Activated T-cell treated with anti-CD3 and anti-CD28 coated beads for 24 hours (primary cell): ENCODE results near the gene OSCP1.

ENCODE experiments used
- DNase-seq: peaks from one replicate; pipeline ENCODE4 v3.0.0-alpha.2; 2020; ENCODE audit warnings: low read depth

OSCP1 gene

DNA sequence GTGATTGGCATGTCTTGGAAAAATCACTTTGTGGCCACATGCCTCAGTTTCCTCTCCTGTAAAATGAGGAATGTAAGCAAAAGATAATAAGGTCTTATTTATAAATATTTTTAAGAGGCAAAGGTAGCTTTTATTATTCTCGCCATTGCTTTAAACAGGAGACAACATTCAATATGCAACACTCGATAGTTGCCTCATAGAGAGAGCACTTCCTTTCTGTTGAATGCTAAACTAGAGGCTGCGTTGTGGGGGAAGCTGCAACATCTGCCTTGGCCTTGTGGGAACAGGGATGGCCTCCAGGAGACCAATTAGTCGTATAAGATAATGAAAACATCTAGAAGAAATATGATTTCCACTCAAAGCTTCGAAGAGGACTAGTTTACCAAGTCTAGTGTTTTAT is 3.5 kb downstream of the OSCP1 start:
- DNase-seq: no peak

DNA sequence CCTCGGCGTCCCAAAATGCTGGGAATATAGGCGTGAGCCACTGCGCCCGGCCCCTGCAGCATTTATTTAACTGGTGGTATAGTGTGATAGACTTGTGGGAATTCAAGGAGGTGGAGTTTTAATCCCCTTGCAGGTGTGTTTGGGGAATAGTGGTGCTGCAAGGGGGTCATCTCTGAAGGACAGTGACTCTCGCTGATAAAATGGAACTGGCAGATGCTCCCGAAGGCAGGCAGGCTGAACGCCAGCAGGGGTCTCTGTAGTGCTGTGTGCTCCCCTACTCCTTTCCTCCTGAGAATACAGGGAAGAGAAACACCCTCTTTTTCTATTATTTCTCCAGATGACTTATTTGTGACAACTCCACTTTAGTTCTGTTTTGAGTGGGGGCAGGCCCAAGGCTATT is 4.0 kb downstream of the OSCP1 start:
- no peak for DNase-seq

DNA sequence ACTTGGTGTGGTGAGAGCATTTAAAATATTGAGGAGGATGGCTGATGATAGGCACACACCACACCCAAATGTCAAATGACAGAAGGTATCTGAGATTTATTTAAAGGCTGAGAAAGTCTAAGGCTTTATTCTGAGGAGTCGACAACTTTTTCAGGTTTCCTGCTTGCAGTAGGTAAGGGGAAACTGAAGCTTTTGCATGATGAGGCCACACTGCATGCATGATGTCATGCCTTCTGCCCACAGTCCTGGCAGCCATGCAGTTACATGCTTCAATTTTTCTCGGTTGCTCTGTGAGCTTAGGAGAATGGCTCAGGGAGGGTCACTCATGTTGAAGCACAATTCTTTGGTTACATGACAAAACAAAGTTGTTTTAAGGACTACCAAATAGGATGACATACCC is 7.0 kb downstream of the OSCP1 start:
- DNase-seq: no peak

DNA sequence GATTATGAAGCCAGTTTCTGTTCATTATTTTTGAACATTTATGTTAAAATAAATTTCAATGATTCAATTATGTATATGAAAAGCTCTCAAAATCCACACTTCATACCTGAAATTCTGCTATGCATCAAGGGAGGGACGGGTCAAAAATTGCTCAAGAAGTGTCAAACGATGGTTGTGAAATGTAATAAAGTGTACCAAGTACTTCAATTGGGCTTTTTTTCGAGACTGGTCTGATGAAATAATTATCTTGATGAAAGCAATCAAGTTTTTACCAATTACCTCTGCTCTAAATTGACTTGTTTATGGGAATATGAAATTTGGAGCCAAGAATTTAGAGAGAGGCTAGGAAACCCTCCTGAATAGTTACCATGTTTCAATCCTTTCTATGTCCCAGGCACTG is 7.9 kb downstream of the OSCP1 start:
- DNase-seq: no peak

DNA sequence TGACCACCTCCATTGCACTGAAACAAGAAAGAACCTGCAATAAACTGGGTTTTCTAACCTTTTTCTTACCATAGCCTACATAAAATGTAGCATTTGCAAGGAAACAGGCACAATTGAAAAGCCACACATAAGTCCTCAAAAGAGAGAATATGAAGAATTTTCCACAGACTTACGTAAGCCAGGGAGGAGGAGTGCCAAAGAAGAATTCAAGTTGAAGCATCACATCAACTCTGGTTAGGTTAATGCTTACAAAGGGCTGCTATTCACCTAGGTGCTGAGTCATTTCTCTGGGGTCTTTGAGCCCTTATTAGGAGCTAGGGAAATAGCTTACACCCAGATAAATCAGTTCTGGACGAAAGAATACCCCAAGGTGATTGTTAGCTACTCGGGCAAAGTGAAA is 9.6 kb downstream of the OSCP1 start:
- no peak for DNase-seq

DNA sequence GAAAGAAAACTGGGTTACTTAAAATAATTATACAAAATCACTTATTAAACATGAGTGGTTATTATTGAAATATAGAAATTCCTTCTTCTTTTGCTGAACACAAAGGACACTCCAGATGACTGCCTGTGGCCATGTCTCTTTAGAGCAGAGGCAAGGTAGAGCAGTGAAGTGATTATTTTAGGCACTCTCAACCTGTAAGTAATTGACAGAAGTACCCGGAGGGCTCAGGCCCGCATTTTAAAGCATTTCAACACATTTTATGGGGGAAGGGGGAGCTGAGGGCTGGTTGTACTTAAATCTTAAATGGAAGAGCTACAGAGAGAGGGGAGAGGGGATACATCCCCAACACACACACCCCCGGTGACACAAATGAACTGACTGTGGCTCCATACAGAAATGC is 10.2 kb downstream of the OSCP1 start:
- no peak for DNase-seq

DNA sequence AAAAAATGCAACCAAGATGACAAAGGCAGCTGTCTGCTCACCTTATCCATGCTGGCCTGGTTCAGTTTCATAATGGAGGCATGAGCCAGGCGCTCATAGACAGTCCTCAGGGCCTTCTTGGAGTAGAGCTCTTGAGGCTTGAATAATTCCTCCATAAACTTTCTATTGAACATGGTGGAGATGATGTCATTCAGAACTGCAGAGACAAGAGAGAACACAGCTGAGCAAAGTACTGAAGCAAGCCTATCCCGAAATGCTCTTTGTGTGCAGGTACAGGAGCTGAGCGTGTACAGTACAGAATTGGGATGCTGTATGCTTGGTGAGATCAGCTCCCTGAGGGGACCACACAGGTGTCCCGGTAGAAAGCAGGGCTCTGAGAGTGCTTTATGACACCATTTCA is 11.5 kb downstream of the OSCP1 start:
- DNase-seq: no peak

DNA sequence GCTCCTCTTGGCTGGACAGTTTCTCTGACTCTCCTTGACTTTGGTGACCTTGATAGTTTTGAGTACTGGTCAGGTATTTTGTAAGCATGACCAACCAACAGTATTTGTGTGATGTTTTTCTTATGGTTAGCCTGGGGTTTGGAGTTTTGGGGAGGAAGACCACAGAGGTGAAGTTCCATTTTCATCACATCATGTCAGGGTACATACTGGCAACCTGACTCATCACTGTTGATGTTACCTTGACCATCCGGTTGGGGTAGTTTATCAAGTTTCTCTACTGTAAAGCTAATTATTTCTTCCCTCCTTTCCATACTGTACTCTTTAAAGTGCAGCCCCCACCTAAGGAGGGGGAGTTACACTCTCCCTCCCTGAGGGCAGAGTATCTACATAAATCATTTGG is 13.4 kb downstream of the OSCP1 start:
- DNase-seq: no peak

DNA sequence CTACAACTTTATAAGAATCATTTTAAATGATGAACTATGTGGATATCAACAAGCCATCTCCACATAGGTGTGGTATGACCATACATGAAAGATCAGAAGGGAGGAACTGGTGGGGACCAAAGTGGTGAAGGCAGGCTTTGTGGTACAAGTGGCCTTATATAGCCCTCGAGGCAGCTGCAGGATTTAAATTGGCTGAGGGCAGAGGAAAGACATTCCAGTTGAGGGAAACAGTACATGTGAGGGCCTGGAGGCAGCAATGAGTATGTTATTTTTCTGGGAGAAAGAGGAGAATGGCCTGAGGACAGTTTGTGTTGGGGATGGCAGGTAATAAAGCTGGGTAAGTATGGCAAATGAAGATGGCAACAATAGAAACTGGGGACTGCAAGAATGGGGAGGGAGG is 17.1 kb downstream of the OSCP1 start:
- DNase-seq: no peak

DNA sequence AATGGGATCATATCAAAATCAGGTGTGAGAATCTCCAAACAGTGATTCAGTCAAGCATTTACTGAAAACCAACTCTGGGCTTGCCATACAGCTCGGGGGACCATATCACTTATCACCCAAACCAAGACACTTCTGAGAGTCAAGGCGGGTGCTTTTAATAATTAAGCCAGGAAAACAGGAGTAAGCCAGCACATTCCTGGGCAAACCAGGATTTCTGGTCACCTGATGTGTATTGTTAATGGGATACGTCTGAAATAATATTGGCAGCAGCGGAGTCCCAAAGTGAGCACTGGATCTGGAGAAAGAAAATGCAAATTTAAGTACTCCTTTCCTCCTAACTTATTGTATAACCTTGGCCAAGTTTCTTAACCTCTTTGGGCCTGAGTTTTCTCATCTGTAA is 17.6 kb downstream of the OSCP1 start:
- DNase-seq: no peak

DNA sequence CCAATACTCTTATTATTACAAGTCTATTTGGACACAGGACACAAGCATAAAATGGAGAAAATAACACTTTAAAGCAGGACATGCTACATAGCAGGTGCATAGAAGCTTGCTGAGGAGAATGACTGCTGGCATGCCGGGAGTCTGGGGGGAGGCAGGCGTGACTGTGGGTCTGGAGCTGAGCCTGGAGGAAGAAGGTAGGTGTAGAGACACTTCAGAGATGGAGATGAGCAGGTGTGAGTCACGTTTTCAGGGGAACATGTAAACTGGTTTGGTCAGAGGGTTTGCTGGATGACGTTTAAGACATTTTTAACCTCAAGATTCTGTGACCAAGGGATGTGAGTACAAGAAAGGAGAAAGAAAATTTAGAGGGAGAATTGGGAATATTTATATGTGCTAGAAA is 24.5 kb downstream of the OSCP1 start:
- no peak for DNase-seq

DNA sequence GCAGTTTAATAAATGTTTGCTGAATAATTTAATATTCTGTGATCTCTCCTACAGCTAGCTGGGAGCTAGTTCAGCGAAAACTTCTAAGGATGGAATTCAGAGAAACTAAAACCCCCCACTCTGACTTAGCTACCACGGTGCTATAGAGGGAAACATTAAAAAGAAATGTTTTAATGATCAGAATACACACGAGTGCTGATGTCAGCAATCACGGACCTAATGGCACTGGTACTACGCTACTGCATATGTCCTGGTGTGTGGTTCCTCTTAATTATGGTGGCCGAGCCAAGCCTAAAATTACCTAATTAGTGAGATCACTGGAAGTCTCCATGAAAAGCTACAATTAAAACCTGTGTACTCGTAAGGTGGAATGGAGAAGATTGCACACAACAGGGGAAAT is 28.6 kb downstream of the OSCP1 start:
- DNase-seq: no peak

DNA sequence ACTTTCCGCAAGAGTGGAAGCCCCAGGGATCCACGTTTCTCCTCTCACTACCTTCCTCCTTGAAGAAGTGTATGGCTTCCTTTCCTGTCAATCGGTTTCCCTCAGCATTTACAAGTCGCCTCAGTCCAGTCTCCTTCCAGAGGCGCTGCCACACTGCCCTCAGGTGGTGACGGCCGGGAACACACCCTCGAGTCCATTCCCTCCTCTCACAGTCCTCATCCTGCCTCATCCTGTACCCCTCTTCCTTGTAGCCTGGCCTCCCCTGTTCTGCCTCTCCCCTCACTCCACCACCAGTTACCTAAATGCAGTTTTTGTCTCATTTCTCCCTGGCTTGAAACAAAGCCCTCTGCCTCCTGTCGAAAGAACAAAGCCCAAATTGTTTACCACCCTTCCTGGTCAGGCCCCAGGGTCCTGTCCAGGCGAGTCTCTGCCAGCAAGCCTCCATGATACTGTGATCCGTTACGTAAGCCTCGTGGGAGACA is 29.4 kb downstream of the OSCP1 start:
- DNase-seq: peak; percentile 83

DNA sequence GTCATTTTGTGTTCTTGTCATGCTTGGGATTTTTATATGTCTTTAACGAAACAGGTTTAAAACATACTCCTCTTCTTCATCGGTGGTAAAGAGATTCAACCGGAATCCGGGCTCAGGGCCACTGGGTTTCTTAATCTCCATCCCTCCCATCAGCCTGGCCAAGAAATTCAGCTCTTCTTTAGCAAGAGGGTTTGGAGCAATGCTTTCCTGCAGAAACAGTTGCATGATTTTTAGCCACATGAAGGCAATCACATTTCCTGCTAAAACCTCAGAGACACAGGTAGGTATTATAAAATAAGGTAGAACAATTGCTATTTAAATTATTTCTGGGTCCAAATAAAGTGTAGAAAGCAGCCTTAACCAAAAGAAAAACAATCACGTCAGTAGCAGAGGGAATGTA is 29.8 kb downstream of the OSCP1 start:
- no peak for DNase-seq

DNA sequence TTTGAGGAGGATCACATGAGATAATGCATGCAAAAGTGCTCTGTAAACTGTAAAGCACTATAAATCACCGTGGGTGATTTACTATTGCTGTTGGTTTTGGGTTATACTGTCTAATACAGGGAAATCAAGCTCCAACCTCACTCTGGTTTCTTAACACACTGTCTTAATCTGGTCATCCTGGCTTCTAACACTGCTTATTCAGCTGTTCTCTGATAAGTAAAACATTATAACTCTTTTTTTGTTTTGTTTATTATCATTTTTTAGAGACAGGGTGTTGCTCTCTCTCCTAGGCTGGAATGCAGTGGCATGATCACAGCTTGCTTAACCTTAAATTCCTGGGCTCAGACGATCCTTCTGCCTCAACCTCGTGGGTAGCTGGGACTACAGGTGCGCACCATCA is 30.7 kb downstream of the OSCP1 start:
- no peak for DNase-seq

DNA sequence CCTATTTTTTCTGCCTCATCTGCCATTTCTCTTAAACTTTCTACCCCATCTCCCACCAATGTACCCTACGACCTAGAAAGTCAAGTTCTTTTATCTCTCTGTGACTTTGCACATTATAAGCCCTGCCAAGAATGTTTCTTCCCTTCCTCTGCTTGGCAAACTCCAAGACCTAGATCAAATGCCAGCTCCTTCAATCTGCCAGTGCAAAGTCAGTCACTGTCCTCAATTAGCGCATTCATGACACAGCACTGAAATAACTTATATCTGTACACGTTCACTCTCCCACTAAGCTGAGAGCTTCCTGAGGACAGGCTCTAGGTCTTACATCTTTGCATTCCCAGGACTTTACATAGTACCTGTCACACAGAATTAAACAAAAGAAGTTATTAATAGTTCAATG is 31.1 kb downstream of the OSCP1 start:
- no peak for DNase-seq

DNA sequence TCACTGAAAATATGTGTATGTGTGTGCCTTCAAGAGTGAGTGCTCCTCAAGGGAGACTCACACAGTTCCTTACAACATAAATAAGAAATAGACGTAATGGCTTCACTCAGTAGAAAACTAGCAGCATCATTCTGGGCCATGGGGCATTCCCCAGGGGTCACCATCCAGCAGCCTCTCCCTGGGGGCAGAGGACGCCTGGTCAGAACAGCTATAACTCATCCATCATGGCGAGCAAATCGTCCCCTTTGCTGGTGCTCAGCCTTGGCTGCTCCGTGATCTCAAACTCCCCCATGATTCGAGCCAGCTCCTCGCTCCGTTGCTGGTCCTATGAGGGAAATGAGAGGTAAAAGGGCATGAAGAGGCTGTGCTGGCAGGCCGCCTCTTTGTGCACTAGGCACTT is 32.3 kb downstream of the OSCP1 start:
- no peak for DNase-seq

DNA sequence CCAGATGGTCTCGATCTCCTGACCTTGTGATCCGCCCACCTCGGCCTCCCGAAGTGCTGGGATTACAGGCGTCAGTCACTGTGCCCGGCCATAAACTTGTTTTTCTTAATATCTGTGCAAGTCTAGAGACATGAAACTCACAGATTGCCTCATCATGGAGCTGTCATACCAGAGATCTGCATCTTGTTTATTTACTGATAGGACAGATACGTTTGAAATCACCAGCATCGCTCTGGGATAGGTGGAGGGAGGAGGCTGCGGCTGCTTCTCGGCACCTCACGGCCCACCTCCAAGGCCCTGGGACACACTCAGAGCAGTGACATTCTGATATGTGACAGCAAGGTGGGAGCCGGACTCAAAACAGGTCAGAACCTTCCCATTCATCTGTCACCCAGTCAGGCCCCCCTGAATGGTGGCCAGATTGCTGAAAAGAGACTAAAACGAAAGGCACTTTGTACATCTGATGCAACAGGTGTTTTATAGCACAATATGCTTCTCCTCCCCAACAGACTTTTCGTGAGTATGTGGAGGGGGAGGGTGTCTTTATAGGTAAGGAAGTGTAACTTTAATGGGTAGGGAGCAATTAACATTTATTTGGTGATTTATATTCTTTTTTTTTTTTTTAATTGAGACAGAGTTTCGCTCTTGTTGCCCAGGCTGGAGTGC is 34.5 kb downstream of the OSCP1 start:
- DNase-seq: no peak

DNA sequence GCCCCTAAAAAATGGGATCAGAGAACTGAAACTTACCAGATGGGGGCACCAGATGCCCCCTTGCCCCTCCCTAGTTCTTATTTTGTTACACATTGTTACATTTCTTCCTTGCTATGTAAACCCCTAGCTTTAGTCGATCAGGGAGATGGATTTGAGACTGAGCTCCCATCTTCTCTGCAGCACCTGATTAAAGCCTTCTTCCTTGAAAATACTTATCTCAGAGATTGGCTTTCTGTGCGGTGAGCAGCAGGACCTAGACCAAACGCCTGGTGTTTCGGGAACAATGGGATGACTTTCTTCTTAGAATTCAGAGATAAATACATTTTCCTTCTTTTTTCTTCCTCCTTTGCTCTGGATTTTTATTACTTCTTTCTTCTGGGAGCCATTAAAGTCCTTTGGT is 35.9 kb downstream of the OSCP1 start:
- DNase-seq: no peak

DNA sequence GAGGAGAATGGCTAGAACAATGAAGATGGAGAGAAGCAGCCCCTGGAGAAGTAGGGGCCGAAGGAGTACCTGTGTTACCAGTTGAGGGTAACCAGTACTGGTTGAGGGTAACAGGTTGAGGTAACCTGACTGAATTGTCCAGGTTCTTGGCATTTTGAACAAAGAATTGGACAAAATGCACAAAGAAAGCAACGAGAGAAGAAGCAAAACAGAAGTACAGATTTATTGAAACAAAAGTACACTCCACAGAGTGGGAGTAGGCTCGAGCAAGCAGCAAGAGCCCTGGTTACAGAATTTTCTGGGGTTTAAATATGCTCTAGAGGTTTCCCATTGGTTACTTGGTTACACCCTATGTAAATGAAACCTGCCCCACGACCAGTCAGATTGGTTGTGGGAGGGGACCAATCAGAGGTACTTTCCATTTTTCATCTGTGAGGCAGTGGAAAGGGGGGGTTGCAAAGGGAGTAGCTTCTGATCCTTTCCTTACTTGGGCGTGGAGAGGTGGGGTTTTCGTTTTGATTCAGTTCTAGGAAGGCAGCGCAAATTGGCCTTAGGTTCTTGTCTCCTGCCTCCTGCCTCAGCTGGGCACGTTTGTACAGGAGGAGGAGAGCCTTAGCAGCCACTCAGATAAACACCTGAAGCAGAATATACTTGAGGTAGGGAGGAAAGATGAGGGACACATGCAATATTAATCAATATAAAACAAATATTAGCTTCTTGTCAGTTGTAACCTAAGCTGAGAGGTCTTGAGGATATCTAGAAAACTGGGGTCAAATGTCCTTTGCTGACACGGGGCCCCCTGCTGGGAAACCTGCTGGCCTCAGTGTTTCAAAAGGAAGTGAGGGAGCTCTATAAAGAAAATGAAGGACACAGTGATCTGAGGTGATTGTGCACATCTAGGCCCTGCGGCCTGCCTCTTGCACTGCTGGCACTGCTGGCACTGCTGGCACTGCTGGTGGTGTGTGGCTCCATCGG is 38.3 kb downstream of the OSCP1 start:
- DNase-seq: peak; percentile 21

DNA sequence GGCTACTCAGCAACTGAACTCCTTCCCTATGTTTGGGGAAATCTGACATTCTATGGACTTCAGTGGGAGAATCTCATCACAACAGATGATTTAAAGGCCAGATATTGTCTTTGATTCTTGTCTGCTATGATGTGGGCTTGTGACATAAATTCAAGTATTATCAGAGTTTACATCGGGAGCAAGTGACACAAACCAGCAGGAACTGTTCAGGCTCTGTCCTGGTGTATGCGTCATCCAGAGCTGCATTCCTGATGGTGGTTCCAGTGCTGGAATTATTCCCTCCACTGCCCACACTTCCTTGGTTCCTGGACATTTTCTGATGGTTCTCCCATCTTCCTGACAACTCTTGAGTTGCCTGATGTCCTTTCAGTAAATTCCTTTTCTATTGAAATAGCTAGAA is 41.8 kb downstream of the OSCP1 start:
- DNase-seq: no peak

DNA sequence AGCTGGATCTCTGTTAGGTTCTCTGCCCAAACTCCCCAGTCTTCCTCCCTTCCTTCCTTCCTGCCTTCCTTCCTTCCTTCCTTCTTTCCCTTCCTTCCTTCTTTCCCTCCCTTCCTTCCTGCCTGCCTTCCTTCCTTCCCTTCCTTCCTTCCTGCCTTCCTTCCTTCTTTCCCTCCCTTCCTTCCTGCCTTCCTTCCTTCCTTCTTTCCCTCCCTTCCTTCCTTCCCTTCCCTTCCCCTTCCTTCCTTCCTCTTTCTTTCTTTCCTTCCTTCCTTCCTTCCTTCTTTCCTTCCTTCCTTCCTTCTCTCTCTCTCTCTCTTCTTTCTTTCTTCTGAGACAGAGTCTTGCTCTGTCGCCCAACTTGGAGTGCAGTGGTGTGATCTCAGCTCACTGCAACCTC is 43.8 kb downstream of the OSCP1 start:
- no peak for DNase-seq

DNA sequence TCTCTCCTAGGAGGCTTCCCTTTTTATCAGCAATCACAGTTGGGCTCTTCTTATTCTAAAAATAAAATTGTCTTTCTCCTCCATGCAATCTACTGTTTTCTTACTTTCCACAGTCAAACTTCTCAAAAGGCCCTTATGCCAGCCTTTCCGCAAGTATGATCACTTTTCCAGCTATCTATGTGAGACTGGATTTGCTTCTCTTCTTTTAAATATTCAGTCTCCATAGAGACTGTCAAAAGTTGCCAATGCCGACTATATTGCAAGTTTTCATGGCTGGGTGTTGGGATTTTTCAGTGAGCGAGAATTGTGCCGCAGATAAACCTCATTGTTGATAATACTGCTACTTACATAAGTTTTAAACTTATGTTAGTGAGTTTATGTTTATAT is 47.8 kb downstream of the OSCP1 start:
- no peak for DNase-seq
